Measurements from ENCODE around the gene GRIA1.

DNA sequence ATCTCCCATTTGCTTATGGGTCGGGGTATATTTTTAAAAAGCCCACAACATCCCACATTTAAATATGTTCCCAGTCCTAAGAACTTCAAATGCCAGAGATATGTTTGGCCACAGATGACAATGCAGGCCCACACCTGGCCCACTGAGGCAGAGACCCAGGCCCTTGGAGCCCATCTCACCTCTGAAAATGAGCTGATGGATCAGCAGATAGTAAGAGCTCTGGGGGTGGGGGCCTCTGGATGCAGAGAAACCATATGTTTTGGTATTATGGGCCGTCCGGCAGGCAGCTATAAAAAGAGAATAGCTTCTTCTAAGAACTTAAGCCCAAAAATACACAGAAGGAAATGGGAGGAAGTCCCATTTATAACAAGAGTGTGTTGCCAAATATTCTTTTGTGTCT, 256.0 kb downstream of the GRIA1 start:
- TF ChIP-seq, protein P1, sequence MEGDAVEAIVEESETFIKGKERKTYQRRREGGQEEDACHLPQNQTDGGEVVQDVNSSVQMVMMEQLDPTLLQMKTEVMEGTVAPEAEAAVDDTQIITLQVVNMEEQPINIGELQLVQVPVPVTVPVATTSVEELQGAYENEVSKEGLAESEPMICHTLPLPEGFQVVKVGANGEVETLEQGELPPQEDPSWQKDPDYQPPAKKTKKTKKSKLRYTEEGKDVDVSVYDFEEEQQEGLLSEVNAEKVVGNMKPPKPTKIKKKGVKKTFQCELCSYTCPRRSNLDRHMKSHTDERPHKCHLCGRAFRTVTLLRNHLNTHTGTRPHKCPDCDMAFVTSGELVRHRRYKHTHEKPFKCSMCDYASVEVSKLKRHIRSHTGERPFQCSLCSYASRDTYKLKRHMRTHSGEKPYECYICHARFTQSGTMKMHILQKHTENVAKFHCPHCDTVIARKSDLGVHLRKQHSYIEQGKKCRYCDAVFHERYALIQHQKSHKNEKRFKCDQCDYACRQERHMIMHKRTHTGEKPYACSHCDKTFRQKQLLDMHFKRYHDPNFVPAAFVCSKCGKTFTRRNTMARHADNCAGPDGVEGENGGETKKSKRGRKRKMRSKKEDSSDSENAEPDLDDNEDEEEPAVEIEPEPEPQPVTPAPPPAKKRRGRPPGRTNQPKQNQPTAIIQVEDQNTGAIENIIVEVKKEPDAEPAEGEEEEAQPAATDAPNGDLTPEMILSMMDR (IDR thresholded peaks at IDR 0.05): no peak
- TF ChIP-seq POLR2A (IDR thresholded peaks at IDR 0.05): no peak

Data from transverse colon (tissue), 3 donors.